ENCODE data around the gene KRT26. TPM values are rescaled to one million over a fixed set of nuclear protein-coding genes. Genes with fewer than 3 reads are reported as not detected.

Gene KRT26
- total and polyA plus RNA-seq, 2 of the 8 experiments (the other 6 are each of a cell fraction or from before 2014, with no cell fraction given): not detected

DNA sequence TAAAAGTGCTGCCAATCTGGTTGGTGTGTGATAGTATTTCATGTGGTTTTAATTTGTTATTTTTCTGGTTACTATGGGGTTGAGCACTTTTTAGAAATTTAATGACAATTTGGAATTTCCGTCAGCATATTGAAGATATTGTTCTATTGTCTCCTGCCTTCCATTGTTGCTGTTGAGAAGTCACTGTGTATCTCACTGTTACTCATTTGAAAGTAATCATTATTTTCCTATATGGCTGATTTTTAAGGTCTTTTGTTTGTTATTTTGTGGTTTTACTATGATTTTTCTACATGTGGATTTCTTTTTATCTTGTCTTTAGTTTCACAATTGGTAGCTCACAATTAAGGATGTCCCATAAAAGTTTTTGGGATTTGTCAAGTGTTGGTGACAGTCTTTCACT, 8.2 kb downstream of the KRT26 start:
- WGBS, 2 experiments (ENCODE audit: extremely low coverage in 1 of 2, insufficient coverage in 1 of 2, insufficient read length in 1 of 2, insufficient replicate concordance in 2 of 2, low coverage in 1 of 2, low lambda C conversion rate in 2 of 2, missing lambda C conversion rate in 1 of 2): 84% methylated on average over 1 of the region's 1 CpG; no CpG with 5 or more reads in 1 of the 2 experiments
- TF ChIP-seq BRCA1 (IDR thresholded peaks at IDR 0.05; ENCODE audit: low read depth, low read length) (no peak), TAF1 (IDR thresholded peaks at IDR 0.05; ENCODE audit: low read depth, low read length) (no peak), JUND (IDR thresholded peaks at IDR 0.05; ENCODE audit: low read length) (no peak)

More for the DNA sequence above, 8.2 kb downstream of the KRT26 start:
- Histone ChIP-seq H3K36me3 (ENCODE audit: control insufficient read depth in 2 of 4, insufficient read depth in 4 of 4, low read length in 3 of 4) (no peaks in the 10 kb centered on the region), H3K27ac (ENCODE audit: low read depth, low read length) (no peak overlapping the region), H3K23me2 (ENCODE audit: low read depth, low read length) (no peaks in the 10 kb centered on the region), H2BK5ac (ENCODE audit: low read depth, low read length) (no peak overlapping the region), H4K5ac (ENCODE audit: insufficient read length, low read depth, low read length) (no peak overlapping the region), H3K9ac (replicated peaks in 1 of 4; ENCODE audit: extremely low read depth in 1 of 4, low read depth in 3 of 4, low read length in 3 of 4) (no peak overlapping the region), H3K4me2 (ENCODE audit: insufficient read depth in 1 of 2, low read depth in 2 of 2, low read length in 2 of 2) (no peak overlapping the region), H2BK15ac (ENCODE audit: low read length) (no peak overlapping the region), H3K18ac (ENCODE audit: extremely low read depth, low read length) (no peak overlapping the region), H3K56ac (replicated peaks; ENCODE audit: insufficient read length, low read depth, low read length) (no peak overlapping the region), H3K14ac (ENCODE audit: insufficient read length) (no peak overlapping the region), H3K27me3 (replicated peaks in 1 of 4; ENCODE audit: control insufficient read depth in 3 of 4, extremely low read depth in 1 of 4, insufficient read depth in 3 of 4, low read length in 3 of 4) (no peaks in the 10 kb centered on the region), H4K91ac (replicated peaks; ENCODE audit: insufficient read length, low read length) (no peak overlapping the region), H3K79me2 (ENCODE audit: control insufficient read depth in 1 of 2, insufficient read depth in 2 of 2, low read length in 2 of 2) (no peaks in the 10 kb centered on the region), H3K4me1 (replicated peaks in 1 of 4; ENCODE audit: control insufficient read depth in 3 of 4, insufficient read depth in 4 of 4, low read length in 3 of 4) (no peaks in the 10 kb centered on the region), H3K79me1 (ENCODE audit: low read depth, low read length) (no peaks in the 10 kb centered on the region), H3K9me3 (ENCODE audit: insufficient read depth in 2 of 2, low read depth in 1 of 2, low read length in 1 of 2) (peaks cover 17 to 31% of the 10 kb centered on the region in 2 experiments), H3K4ac (replicated peaks; ENCODE audit: insufficient read length, low read depth, low read length) (no peak overlapping the region), H2AK5ac (ENCODE audit: low read depth, low read length) (no peak overlapping the region), H3K23ac (ENCODE audit: insufficient read length) (no peak overlapping the region), H2BK20ac (ENCODE audit: low read length) (no peak overlapping the region), H3K4me3 (ENCODE audit: extremely low read depth in 1 of 4, insufficient read depth in 2 of 4, low read depth in 3 of 4, low read length in 4 of 4) (no peak overlapping the region), H4K20me1 (replicated peaks in 1 of 2; ENCODE audit: control insufficient read depth in 1 of 2, insufficient read depth in 2 of 2, low read length in 2 of 2) (no peaks in the 10 kb centered on the region), H2AFZ (ENCODE audit: low read length) (no peak overlapping the region), H4K8ac (ENCODE audit: extremely low read depth, insufficient read depth, low read length) (no peak overlapping the region), H2BK12ac (ENCODE audit: low read depth, low read length) (no peak overlapping the region), H2BK120ac (replicated peaks; ENCODE audit: low read depth, low read length) (no peak overlapping the region)
- CTCF ChIA-PET (ENCODE audit: partially characterized antibody): no interaction called here
- FAIRE-seq (no peak), DNase-seq (ENCODE audit: low read depth in 1 of 2, low spot score in 2 of 2) (no peak)
- POLR2A ChIA-PET (ENCODE audit: partially characterized antibody): no interaction called here
